ENCODE measurements around the gene CNOT10. TPM values are rescaled to one million over a fixed set of nuclear protein-coding genes. Genes with fewer than 3 reads are reported as not detected.

CNOT10 gene
- total and polyA plus RNA-seq, 7 experiments from 2014 or later = 31.4 to 69.4 (median 46.5) TPM

- Histone ChIP-seq H3K4me1 (ENCODE audit: control insufficient read depth in 2 of 2, insufficient read depth in 2 of 2, low read length in 2 of 2) (peaks cover 0 to 9% of the 10 kb centered on the region in 2 donors), H3K27ac (ENCODE audit: low read depth, low read length) (no peak overlapping the region), H3K4me3 (ENCODE audit: low read length) (no peak overlapping the region), H3K9me3 (ENCODE audit: control insufficient read depth in 2 of 3, low read length in 3 of 3) (no peaks in the 10 kb centered on the region), H3K27me3 (ENCODE audit: control insufficient read depth in 2 of 2, insufficient read depth in 2 of 2, low read length in 2 of 2) (no peaks in the 10 kb centered on the region), H3K36me3 (ENCODE audit: control insufficient read depth in 2 of 3, insufficient read depth in 3 of 3, low read length in 3 of 3) (peaks cover 0 to 49% (median 14%) of the 10 kb centered on the region in 3 experiments)
- Mint-ChIP-seq H3K9me3 (no peaks in the 10 kb centered on the region), H3K27ac (peak overlapping the region in 1 of 9 donors; percentile 44), H3K4me1 (peaks cover 14 to 44% (median 22%) of the 10 kb centered on the region in 7 donors), H3K4me3 (no peak overlapping the region), H3K27me3 (no peaks in the 10 kb centered on the region), H3K36me3 (peaks cover 7 to 50% (median 28%) of the 10 kb centered on the region in 5 donors)
- ChIA-PET POLR2A (no interaction called here), CTCF (no interaction called here)
- no peak for DNase-seq
- no peak for ATAC-seq
- intact Hi-C loops (cut with micrococcal nuclease) = no loop called here
Observed at GRCh38 chr3:32709346-32709745, 24.4 kb downstream of the CNOT10 start.

GRCh38 chr3:32712506-32713055, 27.6 kb downstream of the CNOT10 start:
- DNase-seq (no peak), ATAC-seq (no peak)
- no peak overlapping the region for H3K27ac Mint-ChIP-seq
- intact Hi-C loops (cut with micrococcal nuclease) = no loop called here
- no peak overlapping the region for H3K4me3 Mint-ChIP-seq
- POLR2A ChIA-PET = no interaction called here
- H3K9me3 ChIP-seq (ENCODE audit: control insufficient read depth in 2 of 3, low read length in 3 of 3) = no peaks in the 10 kb centered on the region
- H3K27me3 Mint-ChIP-seq = no peaks in the 10 kb centered on the region
- peaks cover 0 to 69% (median 14%) of the 10 kb centered on the region in 3 experiments for H3K36me3 ChIP-seq (ENCODE audit: control insufficient read depth in 2 of 3, insufficient read depth in 3 of 3, low read length in 3 of 3)
- no peak overlapping the region for H3K4me3 ChIP-seq (ENCODE audit: low read length)
- H3K4me1 Mint-ChIP-seq = peaks cover 3 to 22% (median 6%) of the 10 kb centered on the region in 7 donors
- H3K27ac ChIP-seq (ENCODE audit: low read depth, low read length) = no peak overlapping the region
- H3K4me1 ChIP-seq (ENCODE audit: control insufficient read depth in 2 of 2, insufficient read depth in 2 of 2, low read length in 2 of 2) = no peaks in the 10 kb centered on the region
- no peaks in the 10 kb centered on the region for H3K27me3 ChIP-seq (ENCODE audit: control insufficient read depth in 2 of 2, insufficient read depth in 2 of 2, low read length in 2 of 2)
- H3K9me3 Mint-ChIP-seq = no peaks in the 10 kb centered on the region
- CTCF ChIA-PET = no interaction called here
- peaks cover 7 to 68% (median 41%) of the 10 kb centered on the region in 5 donors for H3K36me3 Mint-ChIP-seq

GRCh38 chr3:32713181-32713580, 28.2 kb downstream of the CNOT10 start:
- Mint-ChIP-seq H3K9me3 (no peaks in the 10 kb centered on the region), H3K4me3 (no peak overlapping the region), H3K4me1 (peaks cover 3 to 19% (median 6%) of the 10 kb centered on the region in 7 donors), H3K36me3 (peaks cover 7 to 67% (median 40%) of the 10 kb centered on the region in 5 donors), H3K27me3 (no peaks in the 10 kb centered on the region), H3K27ac (no peak overlapping the region)
- Histone ChIP-seq H3K27me3 (ENCODE audit: control insufficient read depth in 2 of 2, insufficient read depth in 2 of 2, low read length in 2 of 2) (no peaks in the 10 kb centered on the region), H3K36me3 (ENCODE audit: control insufficient read depth in 2 of 3, insufficient read depth in 3 of 3, low read length in 3 of 3) (peaks cover 0 to 69% (median 14%) of the 10 kb centered on the region in 3 experiments), H3K4me1 (ENCODE audit: control insufficient read depth in 2 of 2, insufficient read depth in 2 of 2, low read length in 2 of 2) (no peaks in the 10 kb centered on the region), H3K9me3 (ENCODE audit: control insufficient read depth in 2 of 3, low read length in 3 of 3) (no peaks in the 10 kb centered on the region), H3K27ac (ENCODE audit: low read depth, low read length) (no peak overlapping the region), H3K4me3 (ENCODE audit: low read length) (no peak overlapping the region)
- POLR2A ChIA-PET = no interaction called here
- CTCF ChIA-PET = no interaction called here
- ATAC-seq (no peak), DNase-seq (no peak)
- intact Hi-C loops (cut with micrococcal nuclease) = no loop called here

GRCh38 chr3:32719335-32719734, 34.3 kb downstream of the CNOT10 start:
- Mint-ChIP-seq H3K4me1 (no peaks in the 10 kb centered on the region), H3K36me3 (peaks cover 0 to 45% (median 17%) of the 10 kb centered on the region in 5 donors), H3K4me3 (no peak overlapping the region), H3K27me3 (no peaks in the 10 kb centered on the region), H3K27ac (no peak overlapping the region), H3K9me3 (no peaks in the 10 kb centered on the region)
- peaks cover 0 to 38% (median 0%) of the 10 kb centered on the region in 3 experiments for H3K36me3 ChIP-seq (ENCODE audit: control insufficient read depth in 2 of 3, insufficient read depth in 3 of 3, low read length in 3 of 3)
- no peak overlapping the region for H3K27ac ChIP-seq (ENCODE audit: low read depth, low read length)
- POLR2A ChIA-PET = no interaction called here
- no peaks in the 10 kb centered on the region for H3K4me1 ChIP-seq (ENCODE audit: control insufficient read depth in 2 of 2, insufficient read depth in 2 of 2, low read length in 2 of 2)
- H3K9me3 ChIP-seq (ENCODE audit: control insufficient read depth in 2 of 3, low read length in 3 of 3) = no peaks in the 10 kb centered on the region
- intact Hi-C loops (cut with micrococcal nuclease) = no loop called here
- no peak for DNase-seq
- no peak for ATAC-seq
- no peaks in the 10 kb centered on the region for H3K27me3 ChIP-seq (ENCODE audit: control insufficient read depth in 2 of 2, insufficient read depth in 2 of 2, low read length in 2 of 2)
- no peak overlapping the region for H3K4me3 ChIP-seq (ENCODE audit: low read length)
- CTCF ChIA-PET = interaction anchor here (0.5 kb wide), 1 partner anchor 1156 kb away, joined by 3 read pairs; no protein-coding TSS in a partner anchor

GRCh38 chr3:32719931-32720330, 34.9 kb downstream of the CNOT10 start:
- POLR2A ChIA-PET = no interaction called here

GRCh38 chr3:32725721-32726120, 40.7 kb downstream of the CNOT10 start:
- intact Hi-C loops (cut with micrococcal nuclease) = no loop called here
- H3K27me3 ChIP-seq (ENCODE audit: control insufficient read depth in 2 of 2, insufficient read depth in 2 of 2, low read length in 2 of 2) = no peaks in the 10 kb centered on the region
- H3K27ac ChIP-seq (ENCODE audit: low read depth, low read length) = no peak overlapping the region
- H3K36me3 ChIP-seq (ENCODE audit: control insufficient read depth in 2 of 3, insufficient read depth in 3 of 3, low read length in 3 of 3) = peaks cover 0 to 44% (median 3%) of the 10 kb centered on the region in 3 experiments
- H3K9me3 Mint-ChIP-seq = no peaks in the 10 kb centered on the region
- H3K27ac Mint-ChIP-seq = peak overlapping the region in 2 of 9 donors; percentile 9 to 72
- CTCF ChIA-PET = no interaction called here
- no peaks in the 10 kb centered on the region for H3K27me3 Mint-ChIP-seq
- no peaks in the 10 kb centered on the region for H3K4me1 Mint-ChIP-seq
- no peak overlapping the region for H3K4me3 ChIP-seq (ENCODE audit: low read length)
- H3K36me3 Mint-ChIP-seq = peaks cover 5 to 41% (median 16%) of the 10 kb centered on the region in 5 donors
- H3K4me1 ChIP-seq (ENCODE audit: control insufficient read depth in 2 of 2, insufficient read depth in 2 of 2, low read length in 2 of 2) = no peaks in the 10 kb centered on the region
- POLR2A ChIA-PET = no interaction called here
- no peak for ATAC-seq
- no peaks in the 10 kb centered on the region for H3K9me3 ChIP-seq (ENCODE audit: control insufficient read depth in 2 of 3, low read length in 3 of 3)
- no peak for DNase-seq
- H3K4me3 Mint-ChIP-seq = no peak overlapping the region

More at GRCh38 chr3:32719931-32720330, 34.9 kb downstream of the CNOT10 start:
- ATAC-seq (no peak), DNase-seq (no peak)
- no peak overlapping the region for H3K27ac ChIP-seq (ENCODE audit: low read depth, low read length)
- Mint-ChIP-seq H3K27ac (no peak overlapping the region), H3K36me3 (peaks cover 0 to 45% (median 13%) of the 10 kb centered on the region in 5 donors), H3K4me1 (no peaks in the 10 kb centered on the region), H3K9me3 (no peaks in the 10 kb centered on the region), H3K4me3 (no peak overlapping the region), H3K27me3 (no peaks in the 10 kb centered on the region)
- no peaks in the 10 kb centered on the region for H3K27me3 ChIP-seq (ENCODE audit: control insufficient read depth in 2 of 2, insufficient read depth in 2 of 2, low read length in 2 of 2)
- no peaks in the 10 kb centered on the region for H3K9me3 ChIP-seq (ENCODE audit: control insufficient read depth in 2 of 3, low read length in 3 of 3)
- CTCF ChIA-PET = no interaction called here
- no peak overlapping the region for H3K4me3 ChIP-seq (ENCODE audit: low read length)
- no peaks in the 10 kb centered on the region for H3K4me1 ChIP-seq (ENCODE audit: control insufficient read depth in 2 of 2, insufficient read depth in 2 of 2, low read length in 2 of 2)
- intact Hi-C loops (cut with micrococcal nuclease) = no loop called here
- peaks cover 0 to 38% (median 0%) of the 10 kb centered on the region in 3 experiments for H3K36me3 ChIP-seq (ENCODE audit: control insufficient read depth in 2 of 3, insufficient read depth in 3 of 3, low read length in 3 of 3)

- peaks cover 0 to 53% (median 0%) of the 10 kb centered on the region in 3 experiments for H3K36me3 ChIP-seq (ENCODE audit: control insufficient read depth in 2 of 3, insufficient read depth in 3 of 3, low read length in 3 of 3)
- ChIA-PET CTCF (no interaction called here), POLR2A (no interaction called here)
- no peaks in the 10 kb centered on the region for H3K27me3 Mint-ChIP-seq
- ATAC-seq (peak; percentile 42), DNase-seq (peak in 2 of 9 donors; percentile 3 to 11)
- no peak overlapping the region for H3K27ac Mint-ChIP-seq
- intact Hi-C loops (cut with micrococcal nuclease) = loop anchor here (1.0 to 10.0 kb wide), 5 partner anchors 47 to 639 kb away; no protein-coding TSS in a partner anchor
- H3K9me3 ChIP-seq (ENCODE audit: control insufficient read depth in 2 of 3, low read length in 3 of 3) = no peaks in the 10 kb centered on the region
- no peaks in the 10 kb centered on the region for H3K27me3 ChIP-seq (ENCODE audit: control insufficient read depth in 2 of 2, insufficient read depth in 2 of 2, low read length in 2 of 2)
- no peaks in the 10 kb centered on the region for H3K4me1 ChIP-seq (ENCODE audit: control insufficient read depth in 2 of 2, insufficient read depth in 2 of 2, low read length in 2 of 2)
- H3K4me3 Mint-ChIP-seq = no peak overlapping the region
- no peaks in the 10 kb centered on the region for H3K9me3 Mint-ChIP-seq
- H3K4me3 ChIP-seq (ENCODE audit: low read length) = no peak overlapping the region
- peaks cover 0 to 1% (median 0%) of the 10 kb centered on the region in 7 donors for H3K4me1 Mint-ChIP-seq
- no peak overlapping the region for H3K27ac ChIP-seq (ENCODE audit: low read depth, low read length)
- peaks cover 5 to 32% (median 20%) of the 10 kb centered on the region in 5 donors for H3K36me3 Mint-ChIP-seq
Observed at GRCh38 chr3:32733631-32734229, 48.7 kb downstream of the CNOT10 start.

All from naive thymus-derived CD4-positive, alpha-beta T cell (primary cell).